Spleen (tissue), 11 donors: Measurements from ENCODE around the gene HOXB7. TPM values are rescaled to one million over a fixed set of nuclear protein-coding genes. Genes with fewer than 3 reads are reported as not detected.

Source experiments
- DNase-seq: peaks from one replicate; pipeline ENCODE4 v3.0.0-alpha.2; 2020
- H3K27ac ChIP-seq, 8 donors: fragments of 200-600 bp; sonication (generic) in 7 of 8; 1 replicate in 4 of 8; 2 replicates in 4 of 8; pipeline versions ENCODE4 v1.5.0 to v1.8.0; 2016 to 2021; ENCODE audit warnings: inconsistent platforms in 4 of 8, mild to moderate bottlenecking in 4 of 8, moderate library complexity in 1 of 8
- H3K27me3 ChIP-seq, 7 donors: fragments of 200-600 bp; sonication (generic) in 6 of 7; replicated peaks in 1 of 7; 1 replicate in 4 of 7; 2 replicates in 3 of 7; pipeline versions ENCODE4 v1.5.0 to v1.8.0; 2016 to 2021; ENCODE audit warnings: inconsistent platforms in 3 of 7, mild to moderate bottlenecking in 1 of 7
- H3K36me3 ChIP-seq, 6 donors: fragments of 200-600 bp; sonication (generic) in 5 of 6; 1 replicate in 4 of 6; 2 replicates in 2 of 6; pipeline versions ENCODE4 v1.5.0 to v1.8.0; 2016 to 2021; ENCODE audit warnings: inconsistent platforms in 2 of 6
- H3K4me1 ChIP-seq, 6 donors: fragments of 200-600 bp; sonication (generic) in 5 of 6; 1 replicate in 3 of 6; 2 replicates in 3 of 6; pipeline versions ENCODE4 v1.5.0 to v1.8.0; 2016 to 2021; ENCODE audit warnings: inconsistent platforms in 3 of 6
- H3K4me3 ChIP-seq, 8 donors: fragments of 200-600 bp; sonication (generic) in 7 of 8; 1 replicate in 4 of 8; 2 replicates in 4 of 8; pipeline versions ENCODE4 v1.5.0 to v1.8.0; 2016 to 2021; ENCODE audit warnings: inconsistent platforms in 4 of 8, mild to moderate bottlenecking in 4 of 8, moderate library complexity in 2 of 8
- H3K9me3 ChIP-seq, 8 donors: fragments of 200-600 bp; sonication (generic) in 7 of 8; 1 replicate in 4 of 8; 2 replicates in 4 of 8; pipeline versions ENCODE4 v1.5.0 to v1.8.0; 2016 to 2021; ENCODE audit warnings: inconsistent platforms in 4 of 8
- CTCF ChIP-seq, 11 experiments: fragments of 200-600 bp in 7 of 11; fragments of 450-650 bp in 4 of 11; sonication (generic) in 4 of 11; IDR thresholded peaks in 8 of 11; conservative IDR thresholded peaks in 3 of 11; 1 replicate in 7 of 11; 2 replicates in 4 of 11; pipeline versions ENCODE4 v1.4.0 to v1.8.0; 2016 to 2021; ENCODE audit warnings: antibody characterized with exemption in 11 of 11, inconsistent platforms in 4 of 11, mild to moderate bottlenecking in 1 of 11
- POLR2A ChIP-seq, 3 donors: fragments of 450-650 bp; IDR thresholded peaks; one replicate each; pipeline ENCODE4 v1.5.1; 2017; ENCODE audit warnings: antibody characterized with exemption in 3 of 3, mild to moderate bottlenecking in 1 of 3
- POLR2AphosphoS5 ChIP-seq, 3 donors: sonication (generic); formaldehyde crosslinking; IDR thresholded peaks; one replicate each; pipeline ENCODE4 v1.5.1; 2017; ENCODE audit warnings: antibody characterized with exemption in 3 of 3
- WGBS, 5 donors: extraction: QIAGEN DNeasy Blood & Tissue Kit in 3 of 5; methylation state at CpG; one replicate each; pipeline versions ENCODE4 v1.1.5 to v1.1.7; 2013 to 2018; 5-methylcytosine and 5-hydroxymethylcytosine counted together
- intact Hi-C: fragments of 100-400 bp; cut with DNase I; formaldehyde crosslinking; loops from one replicate; pipeline ENCODE4 v1.15.0; 2023; ENCODE audit warnings: low total_unique reads
- polyA plus RNA-seq, 3 donors: library from polyadenylated mRNA; stranded (reverse); fragments of 200-250 nt; gene quantifications; one replicate each; pipeline ENCODE4 v1.2.1, GENCODE V29; 2013
- total RNA-seq, 7 donors: library from RNA; depleted of rRNA in 3 of 7; stranded (reverse); fragments of >200 nt in 3 of 7; fragmentation: NEBNext Ultra II Directional in 4 of 7; extraction: Animal tissue kit (Norgen Biotek cat#: 25700) in 4 of 7; gene quantifications; one replicate each; pipeline versions ENCODE4 v1.1.0 to v1.2.1, GENCODE V29; 2016 to 2021
- donor health status: healthy with polysubstance abuse.
- donor health status: DM: no; HTN: no; CAD: no; lungs with moderate emphysema.
- donor health status: DM: no; HTN: no; CAD: no.
- donor health status: Bipolar disorder and iron deficiency.
- donor health status: healthy.
- donor health status: DM: no; HTN: no; CAD: no.
- donor health status: DM: yes; HTN: yes; CAD: no.

HOXB7 gene
- total and polyA plus RNA-seq, 10 donors = 1.3 to 7.5 (median 3.1) TPM

GRCh38 chr17:48565022-48565554 is 45.7 kb downstream of the HOXB7 start:
- no peaks in the 10 kb centered on the region for H3K36me3 ChIP-seq
- H3K27me3 ChIP-seq = peaks cover 0 to 84% (median 18%) of the 10 kb centered on the region in 7 donors
- peaks cover 0 to 76% (median 15%) of the 10 kb centered on the region in 6 donors for H3K4me1 ChIP-seq
- 65 to 85% (median 78%) methylated on average over 2 of the region's 2 CpGs for WGBS, 5 donors
- no peak for DNase-seq
- intact Hi-C loops = no loop called here
- H3K27ac ChIP-seq = peak overlapping the region in 7 of 8 donors; percentile 55 to 89 (median 70)
- H3K4me3 ChIP-seq = peak overlapping the region in 2 of 8 donors; percentile 42 to 59
- H3K9me3 ChIP-seq = no peaks in the 10 kb centered on the region
- TF ChIP-seq POLR2A (IDR thresholded peaks at IDR 0.05) (no peak), POLR2AphosphoS5 (IDR thresholded peaks at IDR 0.05) (no peak), CTCF (IDR thresholded peaks at IDR 0.05 in 8 of 11, conservative IDR thresholded peaks at IDR 0.05 in 3 of 11) (no peak)

GRCh38 chr17:48564188-48565021 is 46.4 kb downstream of the HOXB7 start:
- H3K27ac ChIP-seq = peak overlapping the region in 7 of 8 donors; percentile 55 to 89 (median 70)
- no peak for TF ChIP-seq POLR2A (IDR thresholded peaks at IDR 0.05)
- peak in 2 of 3 donors; percentile 58 to 72 for TF ChIP-seq POLR2AphosphoS5 (IDR thresholded peaks at IDR 0.05)
- DNase-seq = no peak
- no peaks in the 10 kb centered on the region for H3K36me3 ChIP-seq
- peaks cover 0 to 78% (median 18%) of the 10 kb centered on the region in 7 donors for H3K27me3 ChIP-seq
- H3K4me1 ChIP-seq = peaks cover 0 to 81% (median 15%) of the 10 kb centered on the region in 6 donors
- intact Hi-C loops = no loop called here
- 29 to 41% (median 31%) methylated on average over 31 to 73 of the region's 73 CpGs for WGBS, 5 donors
- H3K4me3 ChIP-seq = peak overlapping the region in 6 of 8 donors; percentile 20 to 59 (median 24)
- no peaks in the 10 kb centered on the region for H3K9me3 ChIP-seq

GRCh38 chr17:48563867-48564187 is 47.0 kb downstream of the HOXB7 start:
- peaks cover 0 to 72% (median 18%) of the 10 kb centered on the region in 7 donors for H3K27me3 ChIP-seq
- 63 to 84% (median 71%) methylated on average over 10 of the region's 10 CpGs for WGBS, 5 donors
- H3K9me3 ChIP-seq = no peaks in the 10 kb centered on the region
- peaks cover 0 to 76% (median 12%) of the 10 kb centered on the region in 6 donors for H3K4me1 ChIP-seq
- TF ChIP-seq POLR2AphosphoS5 (IDR thresholded peaks at IDR 0.05) (no peak), CTCF (IDR thresholded peaks at IDR 0.05 in 8 of 11, conservative IDR thresholded peaks at IDR 0.05 in 3 of 11) (no peak), POLR2A (IDR thresholded peaks at IDR 0.05) (no peak)
- peak overlapping the region in 7 of 8 donors; percentile 55 to 89 (median 70) for H3K27ac ChIP-seq
- DNase-seq = no peak
- intact Hi-C loops = no loop called here
- peak overlapping the region in 5 of 8 donors; percentile 20 to 59 (median 26) for H3K4me3 ChIP-seq
- H3K36me3 ChIP-seq = no peaks in the 10 kb centered on the region

GRCh38 chr17:48563385-48563838 is 47.4 kb downstream of the HOXB7 start:
- DNase-seq = no peak
- intact Hi-C loops = no loop called here
- H3K27ac ChIP-seq = peak overlapping the region in 7 of 8 donors; percentile 55 to 89 (median 70)
- peak overlapping the region in 4 of 8 donors; percentile 20 to 59 (median 34) for H3K4me3 ChIP-seq
- WGBS, 5 donors = 74 to 93% (median 86%) methylated on average over 6 of the region's 6 CpGs
- peaks cover 0 to 73% (median 11%) of the 10 kb centered on the region in 6 donors for H3K4me1 ChIP-seq
- H3K36me3 ChIP-seq = no peaks in the 10 kb centered on the region
- no peaks in the 10 kb centered on the region for H3K9me3 ChIP-seq
- TF ChIP-seq POLR2A (IDR thresholded peaks at IDR 0.05) (no peak), POLR2AphosphoS5 (IDR thresholded peaks at IDR 0.05) (no peak), CTCF (IDR thresholded peaks at IDR 0.05 in 8 of 11, conservative IDR thresholded peaks at IDR 0.05 in 3 of 11) (no peak)
- peaks cover 0 to 69% (median 14%) of the 10 kb centered on the region in 7 donors for H3K27me3 ChIP-seq
